T-helper 17 cell (primary cell): ENCODE measurements around the gene SERPINE2. TPM values are rescaled to one million over a fixed set of nuclear protein-coding genes. Genes with fewer than 3 reads are reported as not detected.

ENCODE experiments used
- ATAC-seq: fragments of 150-1000 bp; cut with Tn5 transposase; 2 replicates; pipeline ENCODE4 v1.10.0; 2021; ENCODE audit warnings: mild to moderate bottlenecking, moderate library complexity
- DNase-seq, 3 donors: peaks; one replicate each; pipeline versions ENCODE4 v3.0.0 to v3.0.0-alpha.2; 2020 to 2021
- H3K9me3 ChIP-seq: one replicate; pipeline ENCODE4 v1.7.0; 2013; ENCODE audit warnings: low read length, mild to moderate bottlenecking; ENCODE audit not compliant: control insufficient read depth, poor library complexity, severe bottlenecking
- H3K27ac Mint-ChIP-seq: one replicate; pipeline ENCODE4 v1.8.0; 2022; ENCODE audit warnings: mild to moderate bottlenecking, moderate library complexity, mixed read lengths
- H3K27me3 Mint-ChIP-seq: one replicate; pipeline ENCODE4 v1.8.0; 2022; ENCODE audit warnings: mixed read lengths
- H3K36me3 Mint-ChIP-seq: one replicate; pipeline ENCODE4 v1.8.0; 2022; ENCODE audit warnings: low read depth, mixed read lengths
- H3K4me1 Mint-ChIP-seq: one replicate; pipeline ENCODE4 v1.8.0; 2022; ENCODE audit warnings: mild to moderate bottlenecking, mixed read lengths
- H3K4me3 Mint-ChIP-seq: one replicate; pipeline ENCODE4 v1.8.0; 2022; ENCODE audit warnings: mild to moderate bottlenecking, moderate library complexity, mixed read lengths
- total RNA-seq, 4 donors: library from RNA in 2 of 4; stranded (reverse) in 2 of 4; gene quantifications; one replicate each; pipeline ENCODE4 v1.2.3 and lab custom pipeline; 2022 to 2026

The SERPINE2 gene
- total RNA-seq, 2 donors from 2014 or later: 0.37 to 3.9 TPM

DNA sequence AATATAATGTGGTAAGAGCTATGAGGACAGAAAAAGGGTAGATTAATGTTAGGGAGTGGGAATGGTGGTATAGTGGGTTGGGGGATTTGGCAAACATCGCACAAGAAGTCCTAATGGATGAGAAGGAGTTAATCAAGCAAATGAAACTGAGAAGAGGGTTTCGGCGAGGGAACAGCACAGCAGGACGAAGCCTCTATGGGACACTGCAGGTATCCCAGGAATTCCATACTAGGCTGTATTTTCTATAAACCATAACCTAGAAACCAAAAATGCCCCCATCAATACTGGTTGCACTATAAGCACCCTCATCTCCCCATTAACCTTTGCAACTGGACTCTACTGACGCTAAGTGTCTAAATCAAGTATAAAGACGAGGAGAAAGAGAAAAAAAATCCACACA is 104.2 kb downstream of the SERPINE2 start:
- Mint-ChIP-seq H3K4me3 (no peak overlapping the region), H3K4me1 (peaks cover 45% of the 10 kb centered on the region), H3K27me3 (no peaks in the 10 kb centered on the region), H3K36me3 (no peaks in the 10 kb centered on the region), H3K27ac (peak overlapping the region; percentile 46)
- no peaks in the 10 kb centered on the region for H3K9me3 ChIP-seq
- ATAC-seq (no peak), DNase-seq (no peak)

DNA sequence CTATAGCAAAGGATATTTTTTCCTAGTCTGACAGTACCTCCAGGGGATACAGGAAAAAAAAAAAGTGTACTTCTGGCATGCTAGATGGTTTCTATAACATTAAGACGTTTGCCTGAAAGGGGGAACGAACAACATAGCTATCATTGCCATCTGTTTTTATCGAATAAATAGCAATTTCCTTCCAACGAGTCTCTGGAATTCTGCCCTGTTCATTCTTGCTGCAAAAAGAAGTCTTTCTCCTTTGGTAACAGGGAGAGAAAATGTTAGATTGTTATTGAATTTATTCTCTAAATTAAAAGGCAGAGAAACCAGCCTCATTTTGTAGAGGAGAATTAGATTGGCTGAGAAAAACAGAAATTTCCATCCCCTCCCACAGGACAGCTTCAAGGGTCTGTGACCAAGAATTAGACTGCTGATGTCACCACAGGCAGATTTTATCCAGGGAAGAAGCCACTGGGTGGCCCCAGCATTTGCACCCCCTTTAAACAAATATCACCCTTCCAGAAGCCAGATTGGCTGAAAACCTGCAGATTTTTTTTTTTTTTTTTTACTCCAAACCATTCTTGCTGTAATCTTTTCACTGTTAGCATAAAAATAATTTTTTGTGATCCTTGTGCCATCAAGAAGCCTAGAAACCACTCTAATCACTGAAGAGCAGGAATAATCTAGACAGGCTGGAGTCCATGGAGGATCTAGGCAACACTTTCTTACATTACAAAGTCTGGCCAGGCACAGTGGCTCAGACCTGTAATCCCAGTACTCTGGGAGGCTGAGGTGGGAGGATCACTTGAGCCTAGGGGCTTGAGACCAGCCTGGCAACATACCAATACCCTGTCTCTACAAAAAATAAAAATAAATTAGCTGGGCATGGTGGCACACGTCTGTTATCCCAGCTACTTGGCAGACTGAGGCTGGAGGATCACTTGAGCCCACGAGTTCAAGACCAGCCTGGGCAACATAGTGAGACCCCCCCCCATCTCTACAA is 106.0 kb downstream of the SERPINE2 start:
- Mint-ChIP-seq H3K27ac (peak overlapping the region; percentile 27), H3K27me3 (no peaks in the 10 kb centered on the region), H3K4me1 (peaks cover 52% of the 10 kb centered on the region), H3K4me3 (no peak overlapping the region), H3K36me3 (no peaks in the 10 kb centered on the region)
- ATAC-seq (no peak), DNase-seq (no peak)
- no peaks in the 10 kb centered on the region for H3K9me3 ChIP-seq

DNA sequence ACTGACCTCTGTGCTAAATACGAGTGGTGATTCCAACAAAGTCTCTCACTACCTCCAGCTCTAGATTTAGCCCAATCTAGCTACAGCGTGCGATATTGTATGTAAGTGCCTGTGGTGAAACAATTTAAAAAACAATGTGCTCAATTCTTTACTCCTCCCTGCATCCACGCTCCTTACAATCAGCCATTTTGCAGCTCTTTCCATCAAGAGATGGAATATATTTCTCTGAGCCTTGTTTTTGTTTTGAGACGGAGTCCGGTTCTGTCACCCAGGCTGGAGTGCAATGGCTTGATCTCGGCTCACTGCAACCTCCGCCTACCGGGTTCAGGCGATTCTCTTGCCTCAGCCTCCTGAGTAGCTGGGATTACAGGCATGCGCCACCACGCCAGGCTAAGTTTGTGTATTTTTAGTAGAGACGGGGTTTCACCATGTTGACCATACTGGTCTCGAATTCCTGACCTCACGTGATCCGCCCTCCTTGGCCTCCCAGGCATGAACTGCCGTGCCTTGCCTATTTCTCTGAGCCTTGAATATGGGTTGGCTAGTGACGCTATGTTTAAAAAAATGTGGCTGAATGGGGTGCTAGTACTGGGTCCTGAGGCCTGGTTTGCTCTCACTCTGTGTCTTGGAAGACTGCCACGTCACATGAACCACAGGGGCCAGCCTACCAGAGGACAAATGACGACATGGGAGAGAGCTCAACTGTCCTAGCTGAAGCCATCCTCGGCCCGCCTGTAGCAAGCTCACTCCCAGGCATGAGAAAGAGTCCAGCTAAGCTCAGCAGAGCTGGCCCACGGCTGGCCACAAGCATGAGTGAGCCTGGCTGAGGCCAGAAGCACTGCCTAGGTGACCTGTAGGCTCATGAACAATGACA is 108.7 kb downstream of the SERPINE2 start:
- no peaks in the 10 kb centered on the region for H3K9me3 ChIP-seq
- Mint-ChIP-seq H3K4me1 (peaks cover 38% of the 10 kb centered on the region), H3K36me3 (no peaks in the 10 kb centered on the region), H3K27ac (peak overlapping the region; percentile 96), H3K27me3 (no peaks in the 10 kb centered on the region), H3K4me3 (peak overlapping the region; percentile 66)
- DNase-seq (no peak), ATAC-seq (peak; percentile 12)

DNA sequence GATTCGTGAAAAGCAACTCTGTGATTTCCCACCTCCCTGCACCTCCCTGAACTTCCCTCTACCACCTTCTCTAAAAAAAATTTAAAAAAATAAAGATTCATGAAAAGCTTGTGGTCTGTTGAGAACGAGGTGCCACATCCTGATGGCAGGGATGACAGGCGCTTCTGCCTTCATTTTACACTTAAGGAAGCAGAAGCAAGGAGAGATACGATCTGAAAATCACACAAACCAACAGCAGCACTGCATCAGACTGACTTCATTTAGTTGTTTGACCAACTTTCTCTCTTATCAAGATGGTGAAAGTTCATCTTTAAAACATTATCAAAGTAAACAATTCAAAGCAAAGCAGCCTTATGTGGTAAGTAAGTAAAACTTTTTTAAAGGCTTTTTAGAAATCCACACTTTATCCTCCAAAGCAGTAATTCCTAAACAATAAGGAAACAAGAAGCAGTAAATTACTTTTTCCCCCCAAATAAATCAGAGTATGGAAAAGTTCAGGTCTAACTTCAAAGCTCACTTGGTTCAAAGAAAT is 109.4 kb downstream of the SERPINE2 start:
- DNase-seq (no peak), ATAC-seq (peak; percentile 94)
- no peaks in the 10 kb centered on the region for H3K9me3 ChIP-seq
- Mint-ChIP-seq H3K27me3 (no peaks in the 10 kb centered on the region), H3K27ac (peak overlapping the region; percentile 96), H3K4me3 (peak overlapping the region; percentile 66), H3K36me3 (no peaks in the 10 kb centered on the region), H3K4me1 (peaks cover 31% of the 10 kb centered on the region)

DNA sequence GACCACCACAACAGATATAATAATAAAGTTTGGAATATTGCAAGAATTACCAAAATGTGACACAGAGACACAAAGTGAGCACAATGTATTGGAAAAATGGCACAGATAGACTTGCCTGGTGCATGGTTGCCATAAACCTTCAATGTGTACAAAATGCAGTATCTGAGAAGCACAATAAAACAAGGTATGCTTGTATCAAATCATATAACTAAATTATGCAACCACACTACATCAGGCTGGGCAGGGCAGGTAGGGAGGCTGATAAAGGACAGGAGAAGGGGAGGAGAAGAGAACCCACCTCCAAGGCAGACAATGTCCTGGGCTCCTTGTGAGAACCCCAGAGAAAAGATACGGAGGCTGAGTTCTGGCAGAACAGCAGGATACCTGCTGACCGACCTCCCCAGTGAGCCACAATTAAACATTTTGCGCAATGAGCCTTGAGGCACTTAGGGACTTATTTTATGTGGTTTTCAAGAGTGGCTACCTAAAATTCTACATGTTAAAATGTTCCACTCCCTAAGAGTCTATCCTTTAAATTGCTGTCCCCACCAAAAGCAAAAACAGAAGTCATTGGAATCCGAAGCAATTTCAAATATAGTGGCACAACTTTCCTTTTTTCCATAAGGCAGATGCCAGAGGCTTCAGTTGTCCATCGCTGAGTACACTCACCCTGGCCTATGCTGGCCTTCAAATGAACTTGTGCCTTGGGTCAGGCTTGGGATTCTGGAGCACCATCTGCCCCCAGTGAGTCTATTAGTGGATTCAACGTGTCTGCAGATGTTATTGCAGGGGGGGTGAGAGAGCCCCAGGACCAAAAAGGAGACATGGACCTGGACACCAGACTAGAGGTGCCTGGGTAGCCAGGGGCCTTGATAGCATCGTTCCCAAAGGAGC is 110.7 kb downstream of the SERPINE2 start:
- DNase-seq (no peak), ATAC-seq (no peak)
- Mint-ChIP-seq H3K4me3 (peak overlapping the region; percentile 15), H3K36me3 (no peaks in the 10 kb centered on the region), H3K27ac (peak overlapping the region; percentile 96), H3K4me1 (peaks cover 27% of the 10 kb centered on the region), H3K27me3 (no peaks in the 10 kb centered on the region)
- H3K9me3 ChIP-seq: no peaks in the 10 kb centered on the region

DNA sequence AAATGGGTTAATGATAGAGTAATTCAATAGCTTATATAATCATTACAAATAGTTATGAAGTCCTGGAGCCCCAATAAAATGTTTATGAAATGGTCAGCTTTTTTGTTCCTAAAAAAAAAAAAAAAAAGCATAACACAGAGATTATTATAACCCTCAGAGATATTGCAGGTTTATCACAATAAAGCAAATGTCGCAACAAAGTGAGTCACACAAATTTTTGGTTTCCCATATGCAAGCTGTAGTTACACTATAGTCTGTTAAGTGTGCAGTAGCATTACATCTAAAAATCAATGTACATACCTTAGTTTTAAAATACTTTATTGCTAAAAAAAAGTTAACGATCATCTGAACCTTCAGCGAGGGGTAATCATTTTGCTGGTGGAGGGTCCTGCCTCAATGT is 114.0 kb downstream of the SERPINE2 start:
- Mint-ChIP-seq H3K27me3 (no peaks in the 10 kb centered on the region), H3K27ac (no peak overlapping the region), H3K4me1 (peaks cover 32% of the 10 kb centered on the region), H3K4me3 (no peak overlapping the region), H3K36me3 (no peaks in the 10 kb centered on the region)
- ATAC-seq: no peak
- H3K9me3 ChIP-seq: no peaks in the 10 kb centered on the region
- DNase-seq: no peak

Other genes starting within 250 kb of the SERPINE2 start
- gene AP1S3, start 201.7 kb downstream of the SERPINE2 start, total RNA-seq: 1 to 10 TPM; 1.6 to 2.9 TPM
- 10 to 100 TPM; 36.9 to 44.8 TPM for gene WDFY1, start 94.0 kb downstream of the SERPINE2 start, total RNA-seq
- gene MRPL44, start 81.8 kb downstream of the SERPINE2 start, total RNA-seq: 10 to 100 TPM; 21.8 to 30.5 TPM